IMR-90 (cell line): ENCODE data around the gene CDHR3. TPM values are rescaled to one million over a fixed set of nuclear protein-coding genes. Genes with fewer than 3 reads are reported as not detected.

Source experiments
- ATAC-seq: fragments of 200-7000 bp; cut with Tn5 transposase; 2 replicates; pipeline ENCODE4 v1.9.1; 2020; ENCODE audit warnings: low read depth, mild to moderate bottlenecking, moderate library complexity
- BruUV-seq: library from RNA; stranded (reverse); fragments of 400-500 nt; replicated peaks from 2 replicates; lab custom pipeline; 2021; lab: Mats Ljungman, UMichigan
- CTCF ChIA-PET: fragments of 300-600 bp; formaldehyde crosslinking; extraction: SDS; loops from one replicate; lab custom pipeline; 2021; ENCODE audit warnings: antibody characterized with exemption; lab: Yijun Ruan, JAX
- POLR2A ChIA-PET: fragments of 300-600 bp; sonication (Branson Sonifier 250); formaldehyde crosslinking; loops from one replicate; lab custom pipeline; 2022; ENCODE audit warnings: antibody characterized with exemption; ENCODE audit not compliant: unreplicated experiment; lab: Charles Lee
- DNase-seq: peaks from one replicate; pipeline ENCODE4 v3.0.0; 2013
- H2AFZ ChIP-seq: replicated peaks from 2 replicates; pipeline ENCODE3; 2013; ENCODE audit warnings: low read length, mild to moderate bottlenecking; ENCODE audit not compliant: poor library complexity
- H2AK5ac ChIP-seq: 2 replicates; pipeline ENCODE4 v1.6.1; 2013; ENCODE audit warnings: low read depth, low read length, inconsistent platforms
- H2AK9ac ChIP-seq: replicated peaks from 2 replicates; pipeline ENCODE3; 2013; ENCODE audit warnings: mild to moderate bottlenecking, low read depth, low read length, moderate library complexity; ENCODE audit not compliant: poor library complexity
- H2BK120ac ChIP-seq: 2 replicates; pipeline ENCODE4 v1.6.1; 2013; ENCODE audit warnings: low read depth, low read length, inconsistent platforms
- H2BK15ac ChIP-seq: 3 replicates; pipeline ENCODE4 v1.6.1; 2013; ENCODE audit warnings: low read depth, low read length, inconsistent platforms
- H2BK20ac ChIP-seq: 2 replicates; pipeline ENCODE4 v1.6.1; 2013; ENCODE audit warnings: low read depth, mild to moderate bottlenecking, inconsistent platforms, low read length, moderate library complexity
- H2BK5ac ChIP-seq: 2 replicates; pipeline ENCODE4 v1.6.1; 2013; ENCODE audit warnings: mild to moderate bottlenecking, low read depth, low read length, inconsistent platforms; ENCODE audit not compliant: poor library complexity, severe bottlenecking
- H3K14ac ChIP-seq: replicated peaks from 2 replicates; pipeline ENCODE4 v1.6.1; 2013; ENCODE audit warnings: low read depth, low read length, inconsistent platforms
- H3K18ac ChIP-seq: 2 replicates; pipeline ENCODE4 v1.6.1; 2013; ENCODE audit warnings: low read depth, low read length, control low read depth
- H3K23ac ChIP-seq: 2 replicates; pipeline ENCODE4 v1.6.1; 2013; ENCODE audit warnings: low read depth, low read length, inconsistent platforms
- H3K27ac ChIP-seq: 2 replicates; pipeline ENCODE4 v1.5.1; 2013; ENCODE audit warnings: mild to moderate bottlenecking, control low read depth, low read length; ENCODE audit not compliant: insufficient read depth
- H3K27me3 ChIP-seq: 2 replicates; pipeline ENCODE4 v1.6.1; 2013; ENCODE audit warnings: low read length; ENCODE audit not compliant: control insufficient read depth, insufficient read depth
- H3K36me3 ChIP-seq: 2 replicates; pipeline ENCODE4 v1.6.1; 2013; ENCODE audit warnings: low read length, mixed read lengths; ENCODE audit not compliant: control insufficient read depth, insufficient read depth
- H3K4ac ChIP-seq: 2 replicates; pipeline ENCODE4 v1.6.1; 2013; ENCODE audit warnings: low read depth, low read length, inconsistent platforms
- H3K4me1 ChIP-seq: 2 replicates; pipeline ENCODE4 v1.6.1; 2013; ENCODE audit warnings: low read length, mixed read lengths; ENCODE audit not compliant: control insufficient read depth, insufficient read depth
- H3K4me2 ChIP-seq: 2 replicates; pipeline ENCODE4 v1.6.1; 2013; ENCODE audit warnings: low read depth, mild to moderate bottlenecking, control low read depth, low read length, moderate library complexity
- H3K4me3 ChIP-seq: 2 replicates; pipeline ENCODE4 v1.5.1; 2013; ENCODE audit warnings: low read depth, mild to moderate bottlenecking, control low read depth, low read length, moderate library complexity; ENCODE audit not compliant: insufficient read depth
- H3K56ac ChIP-seq: 2 replicates; pipeline ENCODE4 v1.6.1; 2013; ENCODE audit warnings: low read length, inconsistent platforms; ENCODE audit not compliant: insufficient read depth; ENCODE audit errors: extremely low read depth
- H3K79me1 ChIP-seq, 2 experiments: 2 replicates each; pipeline ENCODE4 v1.6.1; 2013; ENCODE audit warnings: low read length in 2 of 2, inconsistent platforms in 1 of 2, low read depth in 1 of 2
- H3K9ac ChIP-seq: 2 replicates; pipeline ENCODE4 v1.6.1; 2013; ENCODE audit warnings: low read depth, low read length, control low read depth
- H3K9me1 ChIP-seq: 2 replicates; pipeline ENCODE4 v1.6.1; 2013; ENCODE audit warnings: low read length, inconsistent platforms; ENCODE audit not compliant: insufficient read depth
- H3K9me3 ChIP-seq: 2 replicates; pipeline ENCODE4 v1.6.1; 2013; ENCODE audit warnings: low read length; ENCODE audit not compliant: control insufficient read depth, insufficient read depth
- H4K20me1 ChIP-seq: 2 replicates; pipeline ENCODE4 v1.6.1; 2013; ENCODE audit warnings: low read length, inconsistent platforms; ENCODE audit not compliant: insufficient read depth
- H4K5ac ChIP-seq: 2 replicates; pipeline ENCODE4 v1.6.1; 2013; ENCODE audit warnings: mild to moderate bottlenecking, low read depth, low read length, control low read depth
- H4K8ac ChIP-seq, 2 experiments: 2 replicates each; pipeline ENCODE4 v1.6.1; 2013; ENCODE audit warnings: low read depth in 2 of 2, low read length in 2 of 2, control low read depth in 1 of 2, inconsistent platforms in 1 of 2
- H4K91ac ChIP-seq: 2 replicates; pipeline ENCODE4 v1.6.1; 2013; ENCODE audit warnings: low read depth, low read length, inconsistent platforms; ENCODE audit not compliant: insufficient read depth
- BHLHE40 ChIP-seq: fragments of 150-350 bp; IDR thresholded peaks from 2 replicates; pipeline ENCODE4 v1.6.1; 2016; ENCODE audit warnings: mild to moderate bottlenecking, low read depth, low read length
- CEBPB ChIP-seq: IDR thresholded peaks from 2 replicates; pipeline ENCODE4 v1.6.1; 2012; ENCODE audit warnings: low read depth, low read length, improper control_type of control experiment
- CHD1 ChIP-seq: IDR thresholded peaks from 2 replicates; pipeline ENCODE4 v1.6.1; 2012; ENCODE audit warnings: low read depth, low read length, improper control_type of control experiment
- ELK1 ChIP-seq: fragments of 150-350 bp; IDR thresholded peaks from 2 replicates; pipeline ENCODE4 v1.6.1; 2016; ENCODE audit warnings: low read depth, mild to moderate bottlenecking, low read length, moderate library complexity, borderline replicate concordance
- FOS ChIP-seq: fragments of 150-350 bp; IDR thresholded peaks from 2 replicates; pipeline ENCODE4 v1.6.1; 2016; ENCODE audit warnings: low read depth, low read length
- MAFK ChIP-seq: IDR thresholded peaks from 2 replicates; pipeline ENCODE4 v1.6.1; 2012; ENCODE audit warnings: low read depth, low read length, improper control_type of control experiment
- MAZ ChIP-seq: IDR thresholded peaks from 2 replicates; pipeline ENCODE4 v1.6.1; 2012; ENCODE audit warnings: low read depth, mild to moderate bottlenecking, low read length, improper control_type of control experiment, moderate library complexity, borderline replicate concordance
- MXI1 ChIP-seq: IDR thresholded peaks from 2 replicates; pipeline ENCODE4 v1.6.1; 2012; ENCODE audit warnings: low read depth, mild to moderate bottlenecking, low read length, moderate library complexity, borderline replicate concordance
- NFE2L2 ChIP-seq: fragments of 150-350 bp; IDR thresholded peaks from 2 replicates; pipeline ENCODE4 v1.6.1; 2016; ENCODE audit warnings: low read depth, mild to moderate bottlenecking, low read length
- POLR2A ChIP-seq: IDR thresholded peaks from 2 replicates; pipeline ENCODE4 v1.6.1; 2012; ENCODE audit warnings: mild to moderate bottlenecking, low read depth, low read length
- RAD21 ChIP-seq: IDR thresholded peaks from 2 replicates; pipeline ENCODE4 v1.6.1; 2012; ENCODE audit warnings: low read length, improper control_type of control experiment
- RCOR1 ChIP-seq: IDR thresholded peaks from 2 replicates; pipeline ENCODE4 v1.6.1; 2012; ENCODE audit warnings: mild to moderate bottlenecking, low read length, improper control_type of control experiment; ENCODE audit not compliant: insufficient replicate concordance
- RFX5 ChIP-seq: IDR thresholded peaks from 2 replicates; pipeline ENCODE4 v1.8.0; 2012; ENCODE audit warnings: low read depth, mild to moderate bottlenecking, low read length, moderate library complexity
- SMC3 ChIP-seq: fragments of 150-350 bp; IDR thresholded peaks from 2 replicates; pipeline ENCODE4 v1.6.1; 2016; ENCODE audit warnings: low read depth, mild to moderate bottlenecking, antibody characterized with exemption, low read length, moderate library complexity
- USF2 ChIP-seq: fragments of 150-350 bp; IDR thresholded peaks from 2 replicates; pipeline ENCODE4 v1.6.1; 2017; ENCODE audit warnings: mild to moderate bottlenecking, antibody characterized with exemption, low read length, low read depth
- WGBS, 2 experiments: methylation state at CpG; one replicate each; pipeline versions ENCODE4 v1.1.5 to v1.1.7; 2013; ENCODE audit warnings: missing lambda C conversion rate in 2 of 2; ENCODE audit not compliant: insufficient read length in 1 of 2; ENCODE audit errors: extremely low coverage in 2 of 2; 5-methylcytosine and 5-hydroxymethylcytosine counted together
- dilution Hi-C: fragments of 300-500 bp; cut with HindIII; formaldehyde crosslinking; loops from one replicate; pipeline ENCODE4 v1.14.3; 2018; ENCODE audit warnings: low sequenced_read_pairs; ENCODE audit not compliant: unreplicated experiment
- in situ Hi-C: fragments of 300-500 bp; cut with MboI; formaldehyde crosslinking; loops from 3 replicates; pipeline ENCODE4 v1.14.3; 2019; ENCODE audit warnings: low sequenced_read_pairs, inconsistent platforms, mixed read lengths
- intact Hi-C: fragments of 100-400 bp; cut with micrococcal nuclease; formaldehyde crosslinking; loops from 2 replicates; pipeline ENCODE4 v1.10.0; 2022
- polyA plus RNA-seq, 3 experiments: library from polyadenylated mRNA; depleted of rRNA; stranded (reverse); fragments of >200 nt; gene quantifications; 2 replicates each; pipeline ENCODE4 v1.2.3, GENCODE V29; 2012; ENCODE audit warnings: low replicate concordance in 1 of 3
- total RNA-seq: library from RNA; depleted of rRNA; stranded (reverse); fragments of >200 nt; gene quantifications from 2 replicates; pipeline ENCODE4 v1.2.3, GENCODE V29; 2012
- TF ChIP-seq, protein P1 (sequence below): conservative IDR thresholded peaks from 2 replicates; pipeline ENCODE4 v1.5.1; 2012; ENCODE audit warnings: mild to moderate bottlenecking, low read depth, low read length, improper control_type of control experiment

The CDHR3 gene
- total and polyA plus RNA-seq, 2 of the 4 experiments (the other 2 are of a cell fraction), result 0.96 to 1.6 TPM

DNA sequence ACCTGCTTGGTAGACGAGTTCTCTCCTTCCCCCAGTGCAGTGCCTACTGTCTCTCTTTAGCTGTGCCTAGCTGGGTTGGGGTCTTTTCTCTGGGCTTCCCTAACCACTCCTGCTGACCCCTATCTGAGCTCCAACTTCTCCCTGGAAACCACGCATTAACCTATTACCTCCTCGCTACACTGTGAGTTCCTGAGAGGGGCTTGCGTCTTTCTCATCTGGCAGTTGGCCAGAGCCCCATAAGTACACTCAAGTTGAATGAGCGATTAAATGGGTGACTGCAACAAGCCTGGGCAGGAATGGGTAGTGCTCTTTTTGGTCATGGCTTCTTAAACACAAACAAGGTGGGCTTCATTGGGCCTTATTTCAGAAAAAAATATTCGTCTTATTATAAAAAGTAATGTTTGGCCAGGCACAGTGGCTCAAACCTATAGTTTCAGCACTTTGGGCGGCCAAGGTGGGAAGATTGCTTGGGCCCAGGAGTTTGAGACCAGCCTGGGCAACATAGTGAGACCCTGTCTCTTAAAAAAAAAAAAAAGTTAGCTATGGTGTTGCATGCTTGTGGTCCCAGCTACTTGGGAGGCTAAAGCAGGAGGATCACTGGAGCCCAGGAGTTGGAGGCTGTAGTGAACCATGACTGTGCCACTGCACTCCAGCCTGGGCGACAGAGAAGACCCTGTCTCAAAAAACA is 107.6 kb downstream of the CDHR3 start:
- H3K56ac ChIP-seq, result no peak overlapping the region
- peaks cover 9% of the 10 kb centered on the region for H3K27me3 ChIP-seq
- H3K4ac ChIP-seq, result no peak overlapping the region
- H2BK20ac ChIP-seq, result no peak overlapping the region
- H3K9me3 ChIP-seq, result no peaks in the 10 kb centered on the region
- no peak overlapping the region for H2AFZ ChIP-seq
- no peak overlapping the region for H3K4me2 ChIP-seq
- no peak overlapping the region for H3K27ac ChIP-seq
- no peak overlapping the region for H4K8ac ChIP-seq
- ATAC-seq, result no peak
- no peaks in the 10 kb centered on the region; the same call in 1 of the 2 replicates for H3K9me1 ChIP-seq
- intact Hi-C loops, result no loop called here
- H3K23ac ChIP-seq, result no peak overlapping the region
- no peak overlapping the region for H2BK5ac ChIP-seq
- H3K36me3 ChIP-seq, result no peaks in the 10 kb centered on the region
- no peaks in the 10 kb centered on the region for H3K79me1 ChIP-seq
- POLR2A ChIA-PET, result no interaction called here
- 83% methylated on average over 3 of the region's 8 CpGs; no CpG with 5 or more reads in 1 of the 2 experiments for WGBS, 2 experiments
- no TSS peak for BruUV-seq
- no peak overlapping the region for H3K4me3 ChIP-seq
- CTCF ChIA-PET, result no interaction called here
- in situ Hi-C loops, result no loop called here
- H2AK5ac ChIP-seq, result no peak overlapping the region
- no peak overlapping the region for H4K5ac ChIP-seq
- no peak overlapping the region for H4K91ac ChIP-seq
- dilution Hi-C loops, result no loop called here
- no peak for DNase-seq
- H3K18ac ChIP-seq, result no peak overlapping the region
- TF ChIP-seq MAZ, result no peak
- TF ChIP-seq CHD1, result no peak
- TF ChIP-seq, protein P1, sequence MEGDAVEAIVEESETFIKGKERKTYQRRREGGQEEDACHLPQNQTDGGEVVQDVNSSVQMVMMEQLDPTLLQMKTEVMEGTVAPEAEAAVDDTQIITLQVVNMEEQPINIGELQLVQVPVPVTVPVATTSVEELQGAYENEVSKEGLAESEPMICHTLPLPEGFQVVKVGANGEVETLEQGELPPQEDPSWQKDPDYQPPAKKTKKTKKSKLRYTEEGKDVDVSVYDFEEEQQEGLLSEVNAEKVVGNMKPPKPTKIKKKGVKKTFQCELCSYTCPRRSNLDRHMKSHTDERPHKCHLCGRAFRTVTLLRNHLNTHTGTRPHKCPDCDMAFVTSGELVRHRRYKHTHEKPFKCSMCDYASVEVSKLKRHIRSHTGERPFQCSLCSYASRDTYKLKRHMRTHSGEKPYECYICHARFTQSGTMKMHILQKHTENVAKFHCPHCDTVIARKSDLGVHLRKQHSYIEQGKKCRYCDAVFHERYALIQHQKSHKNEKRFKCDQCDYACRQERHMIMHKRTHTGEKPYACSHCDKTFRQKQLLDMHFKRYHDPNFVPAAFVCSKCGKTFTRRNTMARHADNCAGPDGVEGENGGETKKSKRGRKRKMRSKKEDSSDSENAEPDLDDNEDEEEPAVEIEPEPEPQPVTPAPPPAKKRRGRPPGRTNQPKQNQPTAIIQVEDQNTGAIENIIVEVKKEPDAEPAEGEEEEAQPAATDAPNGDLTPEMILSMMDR, result no peak
- TF ChIP-seq RAD21, result no peak
- no peak for TF ChIP-seq POLR2A
- no peak for TF ChIP-seq SMC3
- no peak for TF ChIP-seq CEBPB
- TF ChIP-seq FOS, result no peak
- TF ChIP-seq RFX5, result no peak
- TF ChIP-seq MXI1, result no peak
- TF ChIP-seq USF2, result no peak
- no peak for TF ChIP-seq RCOR1
- TF ChIP-seq MAFK, result no peak
- TF ChIP-seq BHLHE40, result no peak
- no peak for TF ChIP-seq ELK1
- no peak for TF ChIP-seq NFE2L2
- peaks cover 1% of the 10 kb centered on the region; the same call in 1 of the 2 replicates for H3K4me1 ChIP-seq
- no peak overlapping the region for H3K14ac ChIP-seq
- no peak overlapping the region for H2BK120ac ChIP-seq
- H2BK15ac ChIP-seq, result no peak overlapping the region
- no peaks in the 10 kb centered on the region for H4K20me1 ChIP-seq
- H3K9ac ChIP-seq, result no peak overlapping the region
- no peak overlapping the region for H2AK9ac ChIP-seq
